BLaER1 treated with 17β-estradiol and CSF1 and Interleukin-3, amounts not matched to agents 10 nM and 100 nM (cell line): Measurements from ENCODE around the gene ELOVL3.
A peak's percentile ranks its signal among the peaks of the same experiment; 100 is the strongest.
"Not testable (repeated sequence)": the region's sequence is repeated elsewhere in the genome, so short reads cannot be mapped to it uniquely, and the experiment has no call there.

Source experiments
- H3K27ac ChIP-seq, 11 experiments: shearing (Covaris generic); formaldehyde crosslinking; 2 replicates each; pipeline ENCODE4 v1.8.1; 2022
- H3K27me3 ChIP-seq, 11 experiments: shearing (Covaris generic); formaldehyde crosslinking; 2 replicates each; pipeline ENCODE4 v1.8.1; 2022
- H3K36me3 ChIP-seq, 11 experiments: shearing (Covaris generic); formaldehyde crosslinking; 2 replicates each; pipeline ENCODE4 v1.8.1; 2022
- H3K4me1 ChIP-seq, 10 experiments: shearing (Covaris generic); formaldehyde crosslinking; 2 replicates each; pipeline ENCODE4 v1.8.1; 2022
- H3K4me2 ChIP-seq, 11 experiments: shearing (Covaris generic); formaldehyde crosslinking; 2 replicates each; pipeline ENCODE4 v1.8.1; 2022
- H3K4me3 ChIP-seq, 10 experiments: shearing (Covaris generic); formaldehyde crosslinking; 2 replicates each; pipeline ENCODE4 v1.8.1; 2022
- H3K9ac ChIP-seq, 11 experiments: shearing (Covaris generic); formaldehyde crosslinking; 2 replicates each; pipeline ENCODE4 v1.8.1; 2022
- H3K9me3 ChIP-seq, 11 experiments: shearing (Covaris generic); formaldehyde crosslinking; replicated peaks in 1 of 11; 2 replicates each; pipeline ENCODE4 v1.8.1; 2022
- H4K20me1 ChIP-seq, 11 experiments: shearing (Covaris generic); formaldehyde crosslinking; 2 replicates each; pipeline ENCODE4 v1.8.1; 2022
- Cebpa-rat ChIP-seq, 11 experiments: shearing (Covaris generic); IDR thresholded peaks; 2 replicates each; pipeline ENCODE4 v1.8.1; 2022

ELOVL3 gene

DNA sequence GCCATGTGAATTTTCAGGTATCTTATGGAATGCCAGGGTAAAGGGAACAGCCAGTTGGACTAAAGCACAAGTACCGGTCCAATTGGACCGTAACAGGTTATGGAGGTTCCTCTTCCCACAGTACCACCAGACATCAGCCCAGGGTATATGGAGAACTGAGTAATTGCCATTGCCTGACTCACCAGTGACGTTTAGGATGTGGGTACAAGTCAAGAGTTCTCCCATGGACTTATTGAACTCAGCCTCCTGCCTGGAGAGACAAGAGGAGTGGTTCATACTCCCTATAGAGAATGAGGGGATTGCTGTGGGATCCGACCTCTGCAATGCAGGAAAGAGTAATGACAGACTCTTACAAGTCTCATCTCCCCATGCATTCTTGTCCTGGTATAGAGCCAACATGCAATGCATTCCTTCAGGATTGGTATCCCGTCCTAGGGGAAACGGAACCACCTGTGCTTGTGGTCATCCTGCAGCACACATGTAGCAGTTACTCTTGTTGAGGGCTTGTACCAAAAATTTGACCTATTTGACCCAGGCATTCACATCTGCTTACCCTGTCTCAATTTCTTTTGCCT, 30.7 kb upstream of the ELOVL3 start:
- H3K4me3 ChIP-seq: no peak overlapping the region
- TF ChIP-seq Cebpa-rat (IDR thresholded peaks at IDR 0.05): no peak
- no peaks in the 10 kb centered on the region for H3K27me3 ChIP-seq
- H3K9ac ChIP-seq: no peak overlapping the region
- H3K4me1 ChIP-seq: no peaks in the 10 kb centered on the region
- H4K20me1 ChIP-seq: no peaks in the 10 kb centered on the region
- peaks cover 29 to 43% (median 36%) of the 10 kb centered on the region in 11 experiments for H3K9me3 ChIP-seq
- no peak overlapping the region for H3K4me2 ChIP-seq
- H3K27ac ChIP-seq: no peak overlapping the region
- peaks cover 0 to 8% (median 0%) of the 10 kb centered on the region in 11 experiments; a peak in 4 of 22 replicates for H3K36me3 ChIP-seq

DNA sequence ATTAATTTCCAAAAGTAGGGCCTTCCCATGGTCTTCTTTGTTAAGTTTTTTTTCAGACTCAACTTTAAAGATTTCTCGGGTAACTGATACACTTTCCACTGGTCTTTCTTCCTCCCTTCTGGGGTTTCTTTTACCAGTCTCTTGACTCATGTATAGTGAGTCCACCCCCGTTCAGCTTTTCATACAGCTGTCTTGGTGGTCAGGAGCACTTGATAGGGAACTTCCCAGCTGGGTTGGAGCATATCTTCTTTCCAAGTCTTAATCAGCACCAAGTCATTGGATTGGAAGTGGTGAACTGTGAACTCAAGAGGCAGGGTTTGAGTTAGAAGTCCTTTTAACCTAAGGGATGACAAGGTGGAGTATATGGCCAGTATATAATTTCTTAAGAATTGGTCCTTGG, 29.2 kb upstream of the ELOVL3 start:
- H3K9ac ChIP-seq: no peak overlapping the region
- H3K4me3 ChIP-seq: no peak overlapping the region
- no peaks in the 10 kb centered on the region for H3K4me1 ChIP-seq
- TF ChIP-seq Cebpa-rat (IDR thresholded peaks at IDR 0.05): no peak
- no peak overlapping the region for H3K4me2 ChIP-seq
- no peaks in the 10 kb centered on the region for H4K20me1 ChIP-seq
- H3K9me3 ChIP-seq: peaks cover 23 to 43% (median 30%) of the 10 kb centered on the region in 11 experiments
- H3K27ac ChIP-seq: no peak overlapping the region
- H3K36me3 ChIP-seq: peaks cover 0 to 7% (median 0%) of the 10 kb centered on the region in 11 experiments; a peak in 3 of 22 replicates
- no peaks in the 10 kb centered on the region for H3K27me3 ChIP-seq

- Histone ChIP-seq H3K27me3 (no peaks in the 10 kb centered on the region), H3K27ac (no peak overlapping the region), H3K4me1 (no peaks in the 10 kb centered on the region), H3K9ac (no peak overlapping the region), H3K9me3 (peaks cover 12 to 36% (median 23%) of the 10 kb centered on the region in 11 experiments; a peak in 21 of 22 replicates), H4K20me1 (no peaks in the 10 kb centered on the region), H3K4me2 (no peak overlapping the region), H3K36me3 (no peaks in the 10 kb centered on the region), H3K4me3 (no peak overlapping the region)
- TF ChIP-seq Cebpa-rat (IDR thresholded peaks at IDR 0.05): no peak
Measured at GRCh38 chr10:102198027-102198426, 28.1 kb upstream of the ELOVL3 start.

- H3K36me3 ChIP-seq: 0 out of 22 replicates have a peak, but pooled peaks cover 0 to 8% (median 0%) of the 10 kb centered on the region in 11 experiments
- H3K9me3 ChIP-seq: peaks cover 26 to 44% (median 38%) of the 10 kb centered on the region in 11 experiments
- H3K4me3 ChIP-seq: no peak overlapping the region
- no peak overlapping the region for H3K4me2 ChIP-seq
- H3K9ac ChIP-seq: no peak overlapping the region
- H3K27ac ChIP-seq: no peak overlapping the region
- H3K4me1 ChIP-seq: no peaks in the 10 kb centered on the region
- H4K20me1 ChIP-seq: no peaks in the 10 kb centered on the region
- TF ChIP-seq Cebpa-rat (IDR thresholded peaks at IDR 0.05): no peak
- no peaks in the 10 kb centered on the region for H3K27me3 ChIP-seq
Measured at GRCh38 chr10:102200751-102201640, 25.1 kb upstream of the ELOVL3 start.

DNA sequence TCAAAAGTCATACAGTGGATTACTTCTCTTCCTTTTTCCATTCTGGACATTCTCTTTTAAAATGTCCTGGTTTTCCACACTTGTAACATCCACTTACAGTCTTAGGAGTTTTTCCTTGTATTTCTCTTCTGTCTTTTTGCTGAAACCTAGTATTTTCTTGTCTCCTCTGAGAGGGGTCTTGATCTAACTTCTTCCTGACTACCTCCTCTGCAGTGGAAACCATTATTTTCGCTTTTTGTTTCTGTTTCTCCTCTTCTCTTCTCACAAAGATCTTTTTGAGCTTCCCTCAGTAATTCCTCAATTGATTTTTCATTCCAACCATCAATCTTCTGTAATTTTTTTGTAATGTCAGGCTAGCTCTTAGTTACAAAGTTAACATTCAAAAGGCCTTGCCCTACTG, 23.7 kb upstream of the ELOVL3 start:
- no peaks in the 10 kb centered on the region for H4K20me1 ChIP-seq
- H3K4me3 ChIP-seq: no peak overlapping the region
- peaks cover 26 to 44% (median 38%) of the 10 kb centered on the region in 11 experiments for H3K9me3 ChIP-seq
- H3K27ac ChIP-seq: no peak overlapping the region
- no peak overlapping the region for H3K4me2 ChIP-seq
- no peak for TF ChIP-seq Cebpa-rat (IDR thresholded peaks at IDR 0.05)
- no peaks in the 10 kb centered on the region for H3K27me3 ChIP-seq
- H3K36me3 ChIP-seq: 0 out of 22 replicates have a peak, but pooled peaks cover 0 to 8% (median 0%) of the 10 kb centered on the region in 11 experiments
- no peak overlapping the region for H3K9ac ChIP-seq
- H3K4me1 ChIP-seq: no peaks in the 10 kb centered on the region

GRCh38 chr10:102208311-102209035, 17.6 kb upstream of the ELOVL3 start:
- Histone ChIP-seq H3K27me3 (no peaks in the 10 kb centered on the region), H3K4me3 (no peak overlapping the region), H3K27ac (no peak overlapping the region), H3K36me3 (0 out of 22 replicates have a peak, but pooled peaks cover 0 to 8% (median 0%) of the 10 kb centered on the region in 11 experiments), H3K4me2 (no peak overlapping the region), H3K4me1 (peaks cover 0 to 4% (median 0%) of the 10 kb centered on the region in 10 experiments; a peak in 2 of 20 replicates), H4K20me1 (no peaks in the 10 kb centered on the region), H3K9ac (no peak overlapping the region), H3K9me3 (peaks cover 17 to 24% (median 19%) of the 10 kb centered on the region in 11 experiments)
- TF ChIP-seq Cebpa-rat (IDR thresholded peaks at IDR 0.05): no peak

DNA sequence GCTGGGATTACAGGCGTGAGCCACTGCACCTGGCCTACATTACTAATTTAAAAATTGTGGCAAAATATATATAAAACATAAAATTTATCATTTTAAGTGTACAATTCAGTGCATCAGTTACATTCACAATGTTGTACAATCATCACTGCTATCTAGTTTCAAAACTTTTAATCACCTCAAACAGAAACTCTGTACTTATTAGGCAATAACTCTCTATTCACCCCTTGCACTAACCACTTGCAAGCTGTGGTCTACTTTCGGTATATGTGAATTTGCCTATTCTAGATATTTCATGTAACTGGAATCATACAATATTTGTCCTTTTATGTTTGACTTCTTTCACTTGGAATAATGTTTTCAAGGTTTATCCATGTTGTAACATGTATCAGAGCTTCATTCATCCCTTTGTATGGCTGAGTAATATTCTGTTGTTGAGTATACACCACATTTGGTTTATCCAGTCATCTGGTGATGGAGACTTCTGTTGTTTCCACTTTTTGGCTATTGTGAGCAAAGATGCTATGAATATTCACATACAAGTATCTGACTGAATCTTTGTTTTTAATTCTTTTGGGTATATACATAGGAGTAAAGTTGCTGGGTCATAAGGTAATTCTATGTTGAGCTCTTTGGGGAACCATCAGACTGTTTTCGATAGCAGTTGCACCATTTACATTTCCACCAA, 14.3 kb upstream of the ELOVL3 start:
- Histone ChIP-seq H3K4me3 (no peak overlapping the region), H3K27me3 (no peaks in the 10 kb centered on the region), H4K20me1 (no peaks in the 10 kb centered on the region), H3K4me2 (no peak overlapping the region), H3K9me3 (peaks cover 0 to 3% (median 0%) of the 10 kb centered on the region in 11 experiments; a peak in 1 of 22 replicates), H3K9ac (no peak overlapping the region), H3K27ac (no peak overlapping the region), H3K36me3 (no peaks in the 10 kb centered on the region), H3K4me1 (peaks cover 0 to 11% (median 0%) of the 10 kb centered on the region in 10 experiments; a peak in 2 of 20 replicates)
- TF ChIP-seq Cebpa-rat (IDR thresholded peaks at IDR 0.05): no peak

DNA sequence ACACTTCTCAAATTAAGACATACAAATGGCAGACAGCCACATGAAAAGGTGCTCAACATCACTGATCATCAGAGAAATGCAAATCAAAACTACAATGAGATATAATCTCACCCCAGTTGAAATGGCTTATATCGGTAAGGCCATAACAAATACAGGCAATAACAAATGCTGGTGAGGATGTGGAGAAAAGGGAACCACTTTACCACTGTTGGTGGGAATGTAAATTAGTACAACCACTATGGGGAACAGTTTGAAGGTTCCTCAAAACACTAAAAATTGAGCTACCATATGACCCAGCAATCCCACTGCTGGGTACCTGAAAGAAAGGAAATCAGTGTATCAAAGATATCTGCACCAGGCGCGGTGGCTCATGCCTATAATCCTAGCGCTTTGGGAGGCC, 12.5 kb upstream of the ELOVL3 start:
- not testable (repeated sequence) for H3K9me3 ChIP-seq, H3K9ac ChIP-seq, H3K36me3 ChIP-seq, H4K20me1 ChIP-seq, H3K27me3 ChIP-seq, H3K4me3 ChIP-seq, H3K27ac ChIP-seq
- H3K4me1 ChIP-seq: peaks cover 0 to 11% (median 0%) of the 10 kb centered on the region in 10 experiments; a peak in 2 of 20 replicates
- peak overlapping the region in 1 of 11 experiments; percentile 46; a peak in 2 of 22 replicates for H3K4me2 ChIP-seq
